Measurements from ENCODE around the gene TSNAXIP1. TPM values are rescaled to one million over a fixed set of nuclear protein-coding genes. Genes with fewer than 3 reads are reported as not detected.
A peak's percentile ranks its signal among the peaks of the same experiment; 100 is the strongest.

The TSNAXIP1 gene
- total and polyA plus RNA-seq, 2 experiments from 2014 or later = 0.97 to 2.4 TPM

GRCh38 chr16:67842509-67843342, 36.0 kb downstream of the TSNAXIP1 start (continued):
- no peak for TF ChIP-seq ZNF462 (CRISPR knock-in tag; IDR thresholded peaks at IDR 0.05)

GRCh38 chr16:67843343-67843765, 36.7 kb downstream of the TSNAXIP1 start:
- Histone ChIP-seq H3K79me2 (replicated peaks; ENCODE audit: insufficient read depth) (peaks cover 41% of the 10 kb centered on the region), H3K27ac (ENCODE audit: low read depth) (no peak overlapping the region), H3K4me1 (ENCODE audit: insufficient read depth) (peaks cover 35% of the 10 kb centered on the region), H3K4me3 (peak overlapping the region; percentile 91), H3K36me3 (ENCODE audit: insufficient read depth) (no peaks in the 10 kb centered on the region), H3K27me3 (ENCODE audit: insufficient read depth) (no peaks in the 10 kb centered on the region), H2AFZ (no peak overlapping the region), H3K9me2 (ENCODE audit: insufficient read depth) (no peaks in the 10 kb centered on the region), H4K20me1 (replicated peaks; ENCODE audit: insufficient read depth) (peaks cover 20% of the 10 kb centered on the region), H3K4me2 (peak overlapping the region; percentile 87), H3F3A (replicated peaks; ENCODE audit: low read depth) (peaks cover 25% of the 10 kb centered on the region)
- Mint-ChIP-seq H3K27ac (no peak overlapping the region), H3K27me3 (ENCODE audit: insufficient read depth, low read depth, poor library complexity) (peaks cover 18% of the 10 kb centered on the region), H3K4me3 (peak overlapping the region; percentile 80), H3K36me3 (ENCODE audit: low read depth) (peaks cover 12% of the 10 kb centered on the region), H3K9me3 (no peaks in the 10 kb centered on the region), H3K4me1 (peaks cover 44% of the 10 kb centered on the region)
- ATAC-seq (no peak), DNase-seq (ENCODE audit: low spot score) (no peak)
- TF ChIP-seq POLR2AphosphoS5 (IDR thresholded peaks at IDR 0.05; ENCODE audit: low read depth) = no peak

- Mint-ChIP-seq H3K4me3 (peak overlapping the region; percentile 80), H3K27me3 (ENCODE audit: insufficient read depth, low read depth, poor library complexity) (peaks cover 16% of the 10 kb centered on the region), H3K9me3 (no peaks in the 10 kb centered on the region), H3K36me3 (ENCODE audit: low read depth) (peaks cover 17% of the 10 kb centered on the region), H3K27ac (no peak overlapping the region; the same call in 1 of the 2 replicates), H3K4me1 (peaks cover 47% of the 10 kb centered on the region)
- H3K79me2 ChIP-seq (replicated peaks; ENCODE audit: insufficient read depth) = peaks cover 53% of the 10 kb centered on the region
- no peaks in the 10 kb centered on the region for H3K9me2 ChIP-seq (ENCODE audit: insufficient read depth)
- H3K27me3 ChIP-seq (ENCODE audit: insufficient read depth) = no peaks in the 10 kb centered on the region
- H3K27ac ChIP-seq (ENCODE audit: low read depth) = peak overlapping the region; percentile 97; the same call in 1 of the 2 replicates
- H2AFZ ChIP-seq = no peak overlapping the region
- H4K20me1 ChIP-seq (replicated peaks; ENCODE audit: insufficient read depth) = peaks cover 31% of the 10 kb centered on the region
- no peaks in the 10 kb centered on the region for H3K36me3 ChIP-seq (ENCODE audit: insufficient read depth)
- DNase-seq (ENCODE audit: low spot score) = peak; percentile 27
- H3F3A ChIP-seq (replicated peaks; ENCODE audit: low read depth) = peaks cover 34% of the 10 kb centered on the region
- H3K4me2 ChIP-seq = peak overlapping the region; percentile 87
- no peak for ATAC-seq
- peak overlapping the region; percentile 91 for H3K4me3 ChIP-seq
- H3K4me1 ChIP-seq (ENCODE audit: insufficient read depth) = peaks cover 37% of the 10 kb centered on the region
- TF ChIP-seq CREB1 (CRISPR knock-in tag; IDR thresholded peaks at IDR 0.05; ENCODE audit: low read depth) (no peak), EZH2phosphoT487 (IDR thresholded peaks at IDR 0.05; ENCODE audit: unreplicated experiment) (no peak), ETS1 (IDR thresholded peaks at IDR 0.05) (no peak)
These were observed 37.8 kb downstream of the TSNAXIP1 start for GRCh38 chr16:67844497-67844896.

Data from GM23338 (cell line).